Stomach (tissue), 4 donors: ENCODE data around the gene TMCC1.

Experiments
- CTCF ChIP-seq, 7 experiments: fragments of 450-650 bp in 4 of 7; fragments of 200-600 bp in 3 of 7; sonication (generic) in 3 of 7; IDR thresholded peaks; one replicate each; pipeline ENCODE4 v1.5.1; 2016 to 2019; ENCODE audit warnings: antibody characterized with exemption in 7 of 7, control low read depth in 2 of 7, mild to moderate bottlenecking in 1 of 7
- EP300 ChIP-seq: sonication (generic); formaldehyde crosslinking; IDR thresholded peaks from one replicate; pipeline ENCODE4 v1.6.1; 2017; ENCODE audit warnings: antibody characterized with exemption

- TF ChIP-seq CTCF (IDR thresholded peaks at IDR 0.05): no peak
- no peak for TF ChIP-seq EP300
Observed at GRCh38 chr3:129663930-129664646, 229.4 kb downstream of the TMCC1 start.
